Camera-type eye (tissue), 1 donor: ENCODE data around the gene ARV1. TPM values are rescaled to one million over a fixed set of nuclear protein-coding genes. Genes with fewer than 3 reads are reported as not detected.

ENCODE experiments used
- total RNA-seq: library from RNA; depleted of rRNA; stranded (reverse); fragments of >200 nt; gene quantifications from one replicate; pipeline ENCODE4 v1.2.3, GENCODE V29; 2014

The ARV1 gene
- 18.6 TPM for total RNA-seq

DNA sequence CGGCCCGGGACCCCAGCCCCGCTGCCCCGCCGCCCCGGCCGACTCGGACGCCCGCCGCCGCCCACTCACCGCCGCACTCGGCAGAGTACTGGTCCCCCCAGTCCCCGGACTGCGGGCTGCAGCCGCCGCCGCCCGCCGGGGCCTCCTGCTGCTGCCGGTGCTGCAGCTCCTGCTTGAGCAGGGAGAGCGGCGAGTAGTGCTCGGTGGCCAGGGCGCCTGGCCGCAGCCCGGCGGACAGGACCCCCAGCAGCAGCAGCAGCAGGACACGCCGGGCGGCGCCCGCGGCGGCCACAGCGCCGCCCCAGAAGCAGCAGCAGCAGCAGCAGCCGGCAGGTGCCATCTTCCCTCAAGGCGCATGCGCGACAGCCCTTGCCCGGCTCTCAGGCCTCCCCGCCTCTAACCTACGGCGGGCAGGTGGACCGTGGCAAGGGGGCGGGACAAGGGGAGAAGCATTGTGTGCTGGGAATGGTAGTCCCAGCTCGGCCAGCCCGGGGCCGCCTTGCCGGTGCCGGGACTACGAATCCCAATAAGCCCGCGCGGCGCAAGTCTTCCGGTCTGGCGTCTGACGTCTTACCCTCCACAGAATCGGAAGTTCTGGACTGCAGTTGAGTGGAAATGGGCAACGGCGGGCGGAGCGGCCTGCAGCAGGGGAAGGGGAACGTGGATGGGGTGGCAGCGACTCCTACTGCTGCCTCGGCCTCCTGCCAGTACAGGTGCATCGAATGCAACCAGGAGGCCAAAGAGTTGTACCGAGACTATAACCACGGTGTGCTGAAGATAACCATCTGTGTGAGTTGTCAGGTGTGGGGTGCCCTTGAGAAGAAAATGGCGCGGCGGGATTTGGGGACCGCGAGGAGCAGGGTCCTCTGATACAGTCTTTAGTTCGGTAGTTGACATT lies at the start of gene ARV1, which contains the start of gene TTC13:
ARV1 (plus strand) TSS at position 604 of the 898 bp plus-strand sequence; CDS start at position 616, 12 bp downstream.
TTC13 (minus strand) TSS at position 371 of the 898 bp plus-strand sequence; CDS start at position 340, 31 bp downstream.

GRCh38 chr1:231040019-231040799 lies 61.3 kb downstream of the ARV1 start, which contains the start of gene FAM89A:
TSS of gene FAM89A (minus strand) at chr1:231040254. CDS start at chr1:231040211, 43 bp downstream.

Other genes with a start within 250 kb of the ARV1 start
- gene CAPN9, start 231.7 kb upstream of the ARV1 start, total RNA-seq: 0.33 TPM
- 53.7 TPM for gene C1orf198, start 110.6 kb upstream of the ARV1 start, total RNA-seq
- gene TTC13, start 233 bp upstream of the ARV1 start, total RNA-seq: 33.4 TPM
- 42.7 TPM for gene FAM89A, start 61.2 kb downstream of the ARV1 start, total RNA-seq
- gene TRIM67, start 183.0 kb downstream of the ARV1 start, total RNA-seq: 31.0 TPM